ENCODE results near the gene CEP192.

- TF ChIP-seq, protein P1, sequence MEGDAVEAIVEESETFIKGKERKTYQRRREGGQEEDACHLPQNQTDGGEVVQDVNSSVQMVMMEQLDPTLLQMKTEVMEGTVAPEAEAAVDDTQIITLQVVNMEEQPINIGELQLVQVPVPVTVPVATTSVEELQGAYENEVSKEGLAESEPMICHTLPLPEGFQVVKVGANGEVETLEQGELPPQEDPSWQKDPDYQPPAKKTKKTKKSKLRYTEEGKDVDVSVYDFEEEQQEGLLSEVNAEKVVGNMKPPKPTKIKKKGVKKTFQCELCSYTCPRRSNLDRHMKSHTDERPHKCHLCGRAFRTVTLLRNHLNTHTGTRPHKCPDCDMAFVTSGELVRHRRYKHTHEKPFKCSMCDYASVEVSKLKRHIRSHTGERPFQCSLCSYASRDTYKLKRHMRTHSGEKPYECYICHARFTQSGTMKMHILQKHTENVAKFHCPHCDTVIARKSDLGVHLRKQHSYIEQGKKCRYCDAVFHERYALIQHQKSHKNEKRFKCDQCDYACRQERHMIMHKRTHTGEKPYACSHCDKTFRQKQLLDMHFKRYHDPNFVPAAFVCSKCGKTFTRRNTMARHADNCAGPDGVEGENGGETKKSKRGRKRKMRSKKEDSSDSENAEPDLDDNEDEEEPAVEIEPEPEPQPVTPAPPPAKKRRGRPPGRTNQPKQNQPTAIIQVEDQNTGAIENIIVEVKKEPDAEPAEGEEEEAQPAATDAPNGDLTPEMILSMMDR (conservative IDR thresholded peaks at IDR 0.05; ENCODE audit: low read length), result no peak
- TF ChIP-seq EZH2phosphoT487 (IDR thresholded peaks at IDR 0.05; ENCODE audit: borderline replicate concordance), result no peak
Measured at GRCh38 chr18:13147130-13147529, 156.0 kb downstream of the CEP192 start.
